Measurements from ENCODE around the gene RBM18. TPM values are rescaled to one million over a fixed set of nuclear protein-coding genes. Genes with fewer than 3 reads are reported as not detected.

Gene RBM18
- total RNA-seq, 2 experiments from 2014 or later: 22.3 to 28.6 TPM

DNA sequence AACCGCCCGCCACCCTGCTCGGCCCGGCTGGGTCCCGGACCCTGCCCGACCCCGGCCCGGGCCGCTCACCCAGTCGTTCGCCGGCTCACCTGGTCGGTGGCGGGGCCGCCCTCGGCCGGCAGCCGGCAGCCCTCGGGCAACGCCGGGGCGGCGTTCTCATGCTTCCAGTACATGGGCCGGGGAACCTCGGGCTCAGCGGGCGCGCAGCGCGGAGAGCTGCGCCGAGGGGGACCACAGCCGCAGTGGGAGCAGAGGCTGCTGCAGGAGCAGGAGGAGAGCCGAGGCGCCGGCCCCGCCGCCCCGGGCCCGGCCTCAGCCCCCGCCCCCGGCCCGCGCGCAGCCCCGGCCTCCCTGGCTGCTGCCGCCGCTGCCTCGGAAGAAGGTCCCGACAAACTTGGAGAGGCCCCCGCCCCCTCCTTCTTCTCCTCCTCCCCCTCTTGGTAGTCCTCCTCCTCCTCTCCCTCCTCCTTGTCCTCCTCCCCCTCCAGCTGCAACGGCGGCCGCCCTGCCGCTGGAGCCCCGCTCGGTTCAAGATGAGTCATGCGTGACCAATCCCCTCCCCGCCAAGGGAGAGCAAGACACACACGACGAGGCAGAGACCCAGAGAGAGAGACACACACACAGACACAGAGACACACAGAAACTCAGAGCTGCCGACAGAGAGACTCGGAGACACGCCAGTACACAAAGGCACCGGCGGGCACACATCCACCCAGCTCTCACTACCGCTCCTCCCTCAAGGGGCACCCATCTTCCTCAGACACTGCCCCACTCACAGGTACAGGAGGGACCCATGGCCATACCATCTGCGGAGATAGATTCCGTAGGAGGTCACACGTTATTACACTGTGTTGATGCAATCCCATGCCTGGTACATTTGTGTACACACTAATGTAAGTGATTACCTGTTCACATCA lies 35.8 kb downstream of the RBM18 start, which contains the start of gene LHX6:
Gene LHX6, minus strand, starts transcription at position 390 of the 917 bp plus-strand sequence. Its CDS starts 217 bp downstream, at position 173.
- POLR2A ChIA-PET: interaction anchor here (0.7 kb wide), 1 partner anchor 91 kb away, joined by 4 read pairs; no protein-coding TSS in a partner anchor
- H3K27me3 Mint-ChIP-seq: peaks cover 19% of the 10 kb centered on the region

GRCh38 chr9:122228191-122228567 lies 36.5 kb downstream of the RBM18 start:
- intact Hi-C loops (cut with DNase I, micrococcal nuclease): no loop called here
- H3K9me3 Mint-ChIP-seq (ENCODE audit: low read depth): no peaks in the 10 kb centered on the region
- DNase-seq (no peak), ATAC-seq (no peak)
- no peak overlapping the region for H3K27ac Mint-ChIP-seq
- H3K36me3 Mint-ChIP-seq (ENCODE audit: low read depth): no peaks in the 10 kb centered on the region
- POLR2A ChIA-PET: no interaction called here
- peaks cover 25% of the 10 kb centered on the region for H3K27me3 Mint-ChIP-seq
- CTCF ChIA-PET: interaction anchor here (0.7 to 1.1 kb wide), 2 partner anchors 36 to 129 kb away, joined by 3 to 4 read pairs; partner anchors contain the start of genes MRRF and RBM18
- H3K4me1 Mint-ChIP-seq: no peaks in the 10 kb centered on the region
- no peak overlapping the region for H3K4me3 Mint-ChIP-seq

More for the DNA sequence above, 35.8 kb downstream of the RBM18 start, which contains the start of gene LHX6:
- CTCF ChIA-PET: interaction anchor here (1.1 kb wide), 1 partner anchor 36 kb away, joined by 4 read pairs; the partner anchor contains the start of genes MRRF and RBM18
- ATAC-seq (peak; percentile 42), DNase-seq (no peak)
- intact Hi-C loops (cut with DNase I, micrococcal nuclease): no loop called here
- no peaks in the 10 kb centered on the region for H3K36me3 Mint-ChIP-seq (ENCODE audit: low read depth)
- no peak within 1 kb of the TSS for H3K27ac Mint-ChIP-seq
- H3K9me3 Mint-ChIP-seq (ENCODE audit: low read depth): no peaks in the 10 kb centered on the region
- H3K4me1 Mint-ChIP-seq: no peaks in the 10 kb centered on the region
- H3K4me3 Mint-ChIP-seq: no peak within 1 kb of the TSS

DNA sequence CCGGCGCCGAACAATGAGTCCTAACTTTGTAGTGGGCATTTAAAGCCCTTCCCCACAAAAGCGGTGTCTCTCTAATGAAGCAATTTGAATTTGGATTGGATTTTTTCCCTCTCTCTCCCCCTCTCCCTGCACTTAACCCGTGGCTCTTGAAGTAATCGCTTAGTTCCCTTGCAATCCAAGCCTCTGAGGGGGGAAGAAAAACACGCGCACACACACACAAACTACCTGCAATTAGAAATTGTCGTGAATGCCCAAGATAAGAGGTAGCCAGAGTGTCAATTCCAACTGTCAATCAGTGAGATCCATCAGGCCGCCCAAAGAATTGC lies 37.1 kb downstream of the RBM18 start:
- no peaks in the 10 kb centered on the region for H3K4me1 Mint-ChIP-seq
- intact Hi-C loops (cut with DNase I, micrococcal nuclease): no loop called here
- DNase-seq: no peak
- peaks cover 30% of the 10 kb centered on the region for H3K27me3 Mint-ChIP-seq
- no peak overlapping the region for H3K27ac Mint-ChIP-seq
- ChIA-PET CTCF (interaction anchor here (0.7 kb wide), 1 partner anchor 129 kb away, joined by 3 read pairs; no protein-coding TSS in a partner anchor), POLR2A (no interaction called here)
- no peak for ATAC-seq
- H3K4me3 Mint-ChIP-seq: no peak overlapping the region
- H3K36me3 Mint-ChIP-seq (ENCODE audit: low read depth): no peaks in the 10 kb centered on the region
- H3K9me3 Mint-ChIP-seq (ENCODE audit: low read depth): no peaks in the 10 kb centered on the region

GRCh38 chr9:122226758-122227574 lies 37.7 kb downstream of the RBM18 start:
- H3K36me3 Mint-ChIP-seq (ENCODE audit: low read depth): no peaks in the 10 kb centered on the region

GRCh38 chr9:122226142-122226757 lies 38.4 kb downstream of the RBM18 start:
- ChIA-PET CTCF (no interaction called here), POLR2A (no interaction called here)
- H3K4me1 Mint-ChIP-seq: no peaks in the 10 kb centered on the region
- DNase-seq: no peak
- no peak overlapping the region for H3K27ac Mint-ChIP-seq
- no peak overlapping the region for H3K4me3 Mint-ChIP-seq
- no peaks in the 10 kb centered on the region for H3K36me3 Mint-ChIP-seq (ENCODE audit: low read depth)
- peaks cover 42% of the 10 kb centered on the region for H3K27me3 Mint-ChIP-seq
- no peak for ATAC-seq
- intact Hi-C loops (cut with DNase I, micrococcal nuclease): no loop called here
- no peaks in the 10 kb centered on the region for H3K9me3 Mint-ChIP-seq (ENCODE audit: low read depth)

More at GRCh38 chr9:122226758-122227574, 37.7 kb downstream of the RBM18 start:
- CTCF ChIA-PET: no interaction called here
- Mint-ChIP-seq H3K9me3 (ENCODE audit: low read depth) (no peaks in the 10 kb centered on the region), H3K27ac (no peak overlapping the region), H3K4me1 (no peaks in the 10 kb centered on the region), H3K27me3 (peaks cover 36% of the 10 kb centered on the region), H3K4me3 (no peak overlapping the region)
- DNase-seq (no peak), ATAC-seq (no peak)
- POLR2A ChIA-PET: no interaction called here
- intact Hi-C loops (cut with DNase I, micrococcal nuclease): no loop called here

DNA sequence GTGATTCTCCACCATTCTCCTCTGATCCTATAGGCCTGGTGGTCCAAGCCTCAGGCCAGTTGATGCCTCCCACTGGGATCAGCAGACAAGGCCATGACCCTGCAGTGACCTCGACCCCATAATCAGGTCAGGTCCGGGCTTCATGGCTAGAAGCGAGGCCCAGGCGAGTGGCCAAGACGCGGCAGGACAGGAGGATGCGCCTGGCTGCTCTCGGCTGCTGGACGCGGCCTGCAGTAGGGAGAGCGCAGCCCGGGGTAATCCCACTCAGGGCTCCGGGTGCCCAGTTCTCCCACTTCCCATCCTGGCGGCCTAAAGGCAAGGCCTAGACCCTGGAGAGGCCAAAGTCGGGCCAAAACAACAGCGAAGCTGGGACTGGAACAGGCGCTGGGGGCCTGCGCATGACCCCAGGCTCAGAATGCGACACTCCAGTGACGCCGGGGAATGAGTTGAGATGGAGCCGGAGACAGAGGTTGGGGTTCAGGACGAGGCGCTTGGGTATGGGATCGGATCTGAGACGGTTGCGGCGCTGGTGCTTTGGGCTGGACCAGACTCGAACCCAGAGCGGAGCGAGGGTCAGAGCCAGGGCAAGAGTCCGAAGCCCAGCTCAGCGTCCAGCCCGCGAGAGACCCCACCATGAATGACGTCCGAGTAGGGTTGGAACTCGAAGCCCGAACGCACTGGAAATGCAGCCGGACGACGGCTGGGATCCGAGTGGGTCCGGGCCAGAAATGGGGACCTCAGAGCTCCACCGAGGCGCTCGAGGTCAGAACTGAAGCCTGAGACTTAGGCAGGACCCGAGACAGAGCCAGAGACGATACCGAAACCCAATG lies 39.1 kb downstream of the RBM18 start:
- Mint-ChIP-seq H3K27me3 (peaks cover 46% of the 10 kb centered on the region), H3K36me3 (ENCODE audit: low read depth) (no peaks in the 10 kb centered on the region), H3K4me3 (no peak overlapping the region), H3K9me3 (ENCODE audit: low read depth) (no peaks in the 10 kb centered on the region), H3K27ac (no peak overlapping the region), H3K4me1 (no peaks in the 10 kb centered on the region)
- intact Hi-C loops (cut with DNase I, micrococcal nuclease): no loop called here
- ChIA-PET POLR2A (no interaction called here), CTCF (no interaction called here)
- ATAC-seq (no peak), DNase-seq (no peak)

- DNase-seq (no peak), ATAC-seq (no peak)
- H3K27ac Mint-ChIP-seq: no peak overlapping the region
- H3K4me1 Mint-ChIP-seq: peaks cover 19% of the 10 kb centered on the region
- intact Hi-C loops (cut with DNase I, micrococcal nuclease): no loop called here
- H3K9me3 Mint-ChIP-seq (ENCODE audit: low read depth): no peaks in the 10 kb centered on the region
- H3K27me3 Mint-ChIP-seq: peaks cover 67% of the 10 kb centered on the region
- ChIA-PET POLR2A (no interaction called here), CTCF (no interaction called here)
- H3K4me3 Mint-ChIP-seq: no peak overlapping the region
- no peaks in the 10 kb centered on the region for H3K36me3 Mint-ChIP-seq (ENCODE audit: low read depth)
Measured at GRCh38 chr9:122223435-122223834, 41.2 kb downstream of the RBM18 start.

- no peak overlapping the region for H3K27ac Mint-ChIP-seq
- ChIA-PET CTCF (no interaction called here), POLR2A (no interaction called here)
Measured at GRCh38 chr9:122222791-122223190, 41.8 kb downstream of the RBM18 start.

DNA sequence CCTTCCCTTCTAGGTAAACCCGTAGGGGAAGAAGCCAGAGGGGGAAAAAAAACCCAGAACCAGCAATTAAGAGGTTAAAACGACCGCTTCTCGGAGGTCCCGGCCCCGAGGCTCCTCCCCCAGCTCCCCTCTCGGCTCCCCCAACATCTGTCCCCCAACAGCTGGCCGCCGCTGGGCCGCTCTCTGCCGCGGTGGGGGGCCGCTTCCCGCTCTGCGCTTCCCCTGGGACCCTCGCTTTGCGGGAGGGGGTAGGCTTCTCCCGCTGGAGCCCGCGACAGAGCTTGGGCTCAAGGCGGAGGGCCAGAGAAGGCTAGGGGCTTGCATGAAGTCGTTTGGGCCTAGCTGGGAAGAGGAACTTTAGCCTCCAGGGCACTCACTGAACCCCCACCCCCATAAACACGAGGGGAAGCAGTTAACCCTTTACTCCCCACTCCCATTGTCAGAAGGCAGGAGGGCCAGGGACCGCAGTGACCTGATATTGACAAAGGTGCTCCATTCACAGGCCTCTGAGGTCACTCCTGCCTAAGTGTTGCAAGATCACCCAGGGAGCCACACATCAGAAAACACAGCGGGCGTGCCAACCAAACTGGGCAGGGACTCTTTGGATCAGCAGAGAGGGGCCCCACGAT lies 43.3 kb downstream of the RBM18 start:
- intact Hi-C loops (cut with DNase I, micrococcal nuclease): no loop called here
- H3K27ac Mint-ChIP-seq: no peak overlapping the region
- H3K36me3 Mint-ChIP-seq (ENCODE audit: low read depth): no peaks in the 10 kb centered on the region
- ATAC-seq (no peak), DNase-seq (no peak)
- ChIA-PET CTCF (interaction anchor here (0.7 kb wide), 1 partner anchor 122 kb away, joined by 3 read pairs; no protein-coding TSS in a partner anchor), POLR2A (interaction anchor here (0.7 kb wide), 1 partner anchor 43 kb away, joined by 7 read pairs; no protein-coding TSS in a partner anchor)
- peaks cover 71% of the 10 kb centered on the region for H3K27me3 Mint-ChIP-seq
- no peak overlapping the region for H3K4me3 Mint-ChIP-seq
- H3K9me3 Mint-ChIP-seq (ENCODE audit: low read depth): no peaks in the 10 kb centered on the region
- H3K4me1 Mint-ChIP-seq: peaks cover 25% of the 10 kb centered on the region

More at GRCh38 chr9:122222791-122223190, 41.8 kb downstream of the RBM18 start:
- intact Hi-C loops (cut with DNase I, micrococcal nuclease): no loop called here
- no peak for ATAC-seq
- Mint-ChIP-seq H3K36me3 (ENCODE audit: low read depth) (no peaks in the 10 kb centered on the region), H3K4me1 (peaks cover 25% of the 10 kb centered on the region), H3K4me3 (no peak overlapping the region), H3K27me3 (peaks cover 73% of the 10 kb centered on the region), H3K9me3 (ENCODE audit: low read depth) (no peaks in the 10 kb centered on the region)
- no peak for DNase-seq

DNA sequence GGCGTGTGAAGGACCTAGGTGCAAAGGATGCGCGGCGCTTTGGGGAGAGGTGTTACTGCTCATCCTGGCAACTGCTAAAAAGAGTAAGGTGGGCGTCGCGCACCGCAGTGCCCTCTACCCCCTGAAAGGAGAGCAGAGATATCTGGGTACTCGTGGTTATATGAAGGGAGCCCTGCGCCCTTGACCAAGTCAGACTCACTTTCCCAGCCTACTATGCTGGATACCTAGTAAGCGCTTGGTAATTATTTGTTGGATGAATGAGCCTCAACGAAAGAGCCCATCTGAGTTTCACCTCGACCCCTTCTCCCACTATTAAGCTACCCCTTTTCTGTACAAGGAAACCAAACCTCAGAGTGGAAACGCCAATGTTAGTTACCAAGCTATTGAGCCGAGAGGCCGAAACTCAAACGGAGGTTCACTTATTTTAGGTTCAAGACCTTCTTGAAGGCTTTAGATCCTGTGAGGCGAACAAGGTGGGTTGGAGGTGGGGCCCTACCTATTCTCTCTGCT lies 43.9 kb downstream of the RBM18 start:
- POLR2A ChIA-PET: no interaction called here
- DNase-seq: no peak
- Mint-ChIP-seq H3K4me3 (no peak overlapping the region), H3K27ac (no peak overlapping the region), H3K4me1 (peaks cover 25% of the 10 kb centered on the region), H3K27me3 (peaks cover 76% of the 10 kb centered on the region), H3K36me3 (ENCODE audit: low read depth) (no peaks in the 10 kb centered on the region), H3K9me3 (ENCODE audit: low read depth) (no peaks in the 10 kb centered on the region)
- CTCF ChIA-PET: interaction anchor here (0.7 kb wide), 1 partner anchor 122 kb away, joined by 3 read pairs; no protein-coding TSS in a partner anchor
- ATAC-seq: no peak
- intact Hi-C loops (cut with DNase I, micrococcal nuclease): no loop called here

All from activated CD4-positive, alpha-beta T cell treated with anti-CD3 and anti-CD28 coated beads for 36 hours (primary cell).